ENCODE data around the gene ANO6.

Gene ANO6

DNA sequence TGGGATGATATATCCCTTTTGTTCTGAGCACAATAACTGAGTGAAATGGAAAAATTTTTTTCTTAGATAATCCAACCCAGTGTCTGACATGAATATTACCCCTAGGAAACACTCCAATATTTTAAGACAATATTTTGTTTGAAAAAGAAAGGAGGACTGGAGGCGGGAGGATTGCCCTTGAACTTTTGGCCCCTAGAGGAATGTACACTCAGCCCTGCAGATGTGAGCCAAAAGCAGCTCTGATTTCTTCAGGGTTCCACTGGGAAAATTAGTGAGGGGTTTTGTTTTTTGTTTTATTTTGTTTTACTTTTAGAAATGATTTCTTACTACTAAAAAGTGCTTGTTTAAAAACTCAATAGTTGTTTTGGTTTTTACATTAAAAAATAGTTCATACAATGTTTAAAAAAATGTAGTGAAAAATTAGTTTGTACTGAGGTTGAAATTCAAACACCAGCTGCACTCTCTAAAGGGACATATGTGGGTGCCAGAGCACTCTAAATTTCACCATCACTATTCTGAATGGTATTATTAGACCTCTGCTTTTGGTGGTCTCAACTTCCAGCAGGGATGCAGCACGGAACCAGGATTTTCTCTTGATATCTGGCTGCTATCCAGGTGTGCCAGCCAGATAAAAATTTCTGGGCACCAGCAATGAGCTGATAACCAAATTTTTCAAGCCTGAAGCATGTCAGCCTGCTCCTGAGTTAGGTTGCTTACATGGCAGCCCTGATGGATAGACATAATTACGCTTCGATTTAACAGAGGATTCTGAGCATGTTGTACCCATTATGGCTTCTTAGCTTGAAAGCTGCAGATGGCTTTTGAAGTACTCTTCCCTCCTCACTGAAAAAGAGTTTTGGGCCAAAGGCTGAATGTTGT lies 141.9 kb downstream of the ANO6 start:
- TF ChIP-seq EZH2 (optimal IDR thresholded peaks at IDR 0.05; ENCODE audit: low read depth, low read length) (no peak), EZH2phosphoT487 (IDR thresholded peaks at IDR 0.05; ENCODE audit: low read length) (no peak)
- TF ChIP-seq, protein P1, sequence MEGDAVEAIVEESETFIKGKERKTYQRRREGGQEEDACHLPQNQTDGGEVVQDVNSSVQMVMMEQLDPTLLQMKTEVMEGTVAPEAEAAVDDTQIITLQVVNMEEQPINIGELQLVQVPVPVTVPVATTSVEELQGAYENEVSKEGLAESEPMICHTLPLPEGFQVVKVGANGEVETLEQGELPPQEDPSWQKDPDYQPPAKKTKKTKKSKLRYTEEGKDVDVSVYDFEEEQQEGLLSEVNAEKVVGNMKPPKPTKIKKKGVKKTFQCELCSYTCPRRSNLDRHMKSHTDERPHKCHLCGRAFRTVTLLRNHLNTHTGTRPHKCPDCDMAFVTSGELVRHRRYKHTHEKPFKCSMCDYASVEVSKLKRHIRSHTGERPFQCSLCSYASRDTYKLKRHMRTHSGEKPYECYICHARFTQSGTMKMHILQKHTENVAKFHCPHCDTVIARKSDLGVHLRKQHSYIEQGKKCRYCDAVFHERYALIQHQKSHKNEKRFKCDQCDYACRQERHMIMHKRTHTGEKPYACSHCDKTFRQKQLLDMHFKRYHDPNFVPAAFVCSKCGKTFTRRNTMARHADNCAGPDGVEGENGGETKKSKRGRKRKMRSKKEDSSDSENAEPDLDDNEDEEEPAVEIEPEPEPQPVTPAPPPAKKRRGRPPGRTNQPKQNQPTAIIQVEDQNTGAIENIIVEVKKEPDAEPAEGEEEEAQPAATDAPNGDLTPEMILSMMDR (IDR thresholded peaks at IDR 0.05; ENCODE audit: low read length) = no peak
- no peak overlapping the region for H3K27ac ChIP-seq (ENCODE audit: low read length)
- no peak overlapping the region for H3K4me2 ChIP-seq (ENCODE audit: low read depth, low read length)
- no peak overlapping the region for H2AFZ ChIP-seq (ENCODE audit: low read length)
- H3K9ac ChIP-seq (ENCODE audit: low read length) = no peak overlapping the region
- H3K4me1 ChIP-seq (ENCODE audit: low read length) = peaks cover 24% of the 10 kb centered on the region
- no peak for DNase-seq
- H3K36me3 ChIP-seq (replicated peaks; ENCODE audit: insufficient read depth, low read length) = no peaks in the 10 kb centered on the region; the same call in 1 of the 2 replicates
- no peaks in the 10 kb centered on the region for H3K27me3 ChIP-seq (replicated peaks; ENCODE audit: insufficient read depth, low read length)
- H3K9me2 ChIP-seq (replicated peaks; ENCODE audit: insufficient read depth, low read length) = no peaks in the 10 kb centered on the region
- no peak overlapping the region for H3K4me3 ChIP-seq (ENCODE audit: low read length)
- H3K9me3 ChIP-seq (replicated peaks; ENCODE audit: insufficient read depth, low read length) = no peaks in the 10 kb centered on the region
- no peaks in the 10 kb centered on the region for H4K20me1 ChIP-seq (ENCODE audit: insufficient read depth, low read length)
- peaks cover 13% of the 10 kb centered on the region; the same call in 1 of the 2 replicates for H3F3A ChIP-seq (ENCODE audit: insufficient read depth, low read length)
- H3K79me2 ChIP-seq (ENCODE audit: low read length) = no peaks in the 10 kb centered on the region

DNA sequence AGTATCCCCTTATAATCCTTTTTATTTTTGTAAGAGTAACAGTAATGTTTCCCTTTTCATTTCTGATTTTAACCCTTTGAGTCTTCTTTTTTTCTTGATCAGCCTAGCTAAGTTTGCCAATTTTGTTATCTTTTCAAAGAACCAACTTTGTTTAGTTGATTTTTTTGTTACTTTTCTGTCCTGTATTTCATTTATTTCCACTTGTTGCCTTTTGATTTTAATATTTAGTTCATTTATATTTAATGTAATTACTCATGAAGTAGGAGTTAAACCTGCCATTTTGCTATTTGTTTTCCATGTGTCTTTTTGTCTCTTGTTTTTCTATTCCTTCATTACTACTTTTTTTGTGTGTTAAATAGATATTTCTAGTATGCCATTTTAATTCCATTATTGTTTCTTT lies 146.4 kb downstream of the ANO6 start:
- Histone ChIP-seq H3K4me1 (ENCODE audit: low read length) (no peaks in the 10 kb centered on the region), H3K36me3 (replicated peaks; ENCODE audit: insufficient read depth, low read length) (no peaks in the 10 kb centered on the region; the same call in 1 of the 2 replicates), H3K27ac (ENCODE audit: low read length) (no peak overlapping the region), H3K4me3 (ENCODE audit: low read length) (no peak overlapping the region), H3K79me2 (ENCODE audit: low read length) (no peaks in the 10 kb centered on the region), H3K9me2 (replicated peaks; ENCODE audit: insufficient read depth, low read length) (no peaks in the 10 kb centered on the region), H3K4me2 (ENCODE audit: low read depth, low read length) (no peak overlapping the region), H3K27me3 (replicated peaks; ENCODE audit: insufficient read depth, low read length) (no peaks in the 10 kb centered on the region), H2AFZ (ENCODE audit: low read length) (no peak overlapping the region), H3K9ac (ENCODE audit: low read length) (no peak overlapping the region), H4K20me1 (ENCODE audit: insufficient read depth, low read length) (no peaks in the 10 kb centered on the region), H3K9me3 (replicated peaks; ENCODE audit: insufficient read depth, low read length) (no peaks in the 10 kb centered on the region), H3F3A (ENCODE audit: insufficient read depth, low read length) (no peaks in the 10 kb centered on the region)
- TF ChIP-seq EZH2phosphoT487 (IDR thresholded peaks at IDR 0.05; ENCODE audit: low read length) (no peak), EZH2 (optimal IDR thresholded peaks at IDR 0.05; ENCODE audit: low read depth, low read length) (no peak)
- TF ChIP-seq, protein P1 (IDR thresholded peaks at IDR 0.05; ENCODE audit: low read length) = no peak
- DNase-seq = no peak

DNA sequence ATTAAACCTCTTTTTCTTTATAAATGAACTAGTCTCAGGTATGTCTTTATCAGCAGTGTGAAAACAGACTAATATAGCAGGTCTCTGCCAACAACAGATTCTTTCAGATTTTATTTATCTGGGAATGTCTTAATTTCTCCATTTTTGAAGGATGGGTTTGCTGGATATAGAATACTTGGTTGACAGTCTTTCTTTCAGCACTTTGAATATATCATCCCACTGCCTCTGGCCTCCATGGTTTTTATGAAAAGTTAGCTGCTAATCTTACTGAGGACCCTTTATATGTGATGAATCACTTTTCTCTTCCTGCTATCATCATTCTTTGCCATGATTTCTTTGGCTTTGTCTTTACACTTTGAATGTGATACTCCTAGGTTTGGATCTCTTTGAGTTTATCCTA lies 148.0 kb downstream of the ANO6 start:
- Histone ChIP-seq H4K20me1 (ENCODE audit: insufficient read depth, low read length) (no peaks in the 10 kb centered on the region), H3K9me3 (replicated peaks; ENCODE audit: insufficient read depth, low read length) (no peaks in the 10 kb centered on the region), H3K27me3 (replicated peaks; ENCODE audit: insufficient read depth, low read length) (no peaks in the 10 kb centered on the region), H3K4me1 (ENCODE audit: low read length) (no peaks in the 10 kb centered on the region), H3K9ac (ENCODE audit: low read length) (no peak overlapping the region), H3K27ac (ENCODE audit: low read length) (no peak overlapping the region), H3F3A (ENCODE audit: insufficient read depth, low read length) (no peaks in the 10 kb centered on the region), H3K36me3 (replicated peaks; ENCODE audit: insufficient read depth, low read length) (no peaks in the 10 kb centered on the region; the same call in 1 of the 2 replicates), H3K4me3 (ENCODE audit: low read length) (no peak overlapping the region), H3K4me2 (ENCODE audit: low read depth, low read length) (no peak overlapping the region), H3K9me2 (replicated peaks; ENCODE audit: insufficient read depth, low read length) (no peaks in the 10 kb centered on the region), H2AFZ (ENCODE audit: low read length) (no peak overlapping the region), H3K79me2 (ENCODE audit: low read length) (no peaks in the 10 kb centered on the region)
- TF ChIP-seq EZH2phosphoT487 (IDR thresholded peaks at IDR 0.05; ENCODE audit: low read length) (no peak), EZH2 (optimal IDR thresholded peaks at IDR 0.05; ENCODE audit: low read depth, low read length) (no peak)
- TF ChIP-seq, protein P1 (IDR thresholded peaks at IDR 0.05; ENCODE audit: low read length) = no peak
- no peak for DNase-seq
